ENCODE results near the gene ZNF366.

DNA sequence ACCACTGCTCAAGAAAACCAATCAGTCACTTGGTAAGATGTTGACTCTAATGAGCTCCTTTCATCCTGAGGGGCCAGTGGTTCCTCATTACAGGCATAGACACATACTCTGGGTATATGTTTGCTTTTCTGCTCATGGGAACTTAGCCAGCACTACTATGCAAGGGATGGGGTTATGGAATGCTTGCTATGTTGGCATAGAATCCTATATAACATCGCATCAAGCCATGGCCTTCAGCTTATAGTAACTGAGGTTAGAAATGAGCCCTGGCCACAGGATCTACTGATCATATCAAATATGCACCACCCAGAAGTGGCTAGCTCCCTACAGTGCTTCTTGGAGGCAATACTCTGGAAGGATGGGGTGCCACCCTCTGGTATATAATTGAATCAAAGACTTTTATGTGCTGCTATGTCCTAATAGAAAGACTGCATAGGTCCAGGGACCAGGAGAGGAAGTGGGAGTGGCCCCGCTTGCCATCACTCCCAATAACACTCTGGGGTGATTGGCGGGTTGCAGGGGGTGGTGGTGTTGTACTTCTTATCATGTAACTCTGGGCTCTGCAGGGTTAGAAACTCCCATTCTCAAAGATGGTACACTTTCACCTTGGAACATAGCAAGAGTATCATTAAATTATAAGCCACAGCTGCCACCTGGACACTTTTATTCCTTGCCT, 70.3 kb downstream of the ZNF366 start:
- TF ChIP-seq, protein P1, sequence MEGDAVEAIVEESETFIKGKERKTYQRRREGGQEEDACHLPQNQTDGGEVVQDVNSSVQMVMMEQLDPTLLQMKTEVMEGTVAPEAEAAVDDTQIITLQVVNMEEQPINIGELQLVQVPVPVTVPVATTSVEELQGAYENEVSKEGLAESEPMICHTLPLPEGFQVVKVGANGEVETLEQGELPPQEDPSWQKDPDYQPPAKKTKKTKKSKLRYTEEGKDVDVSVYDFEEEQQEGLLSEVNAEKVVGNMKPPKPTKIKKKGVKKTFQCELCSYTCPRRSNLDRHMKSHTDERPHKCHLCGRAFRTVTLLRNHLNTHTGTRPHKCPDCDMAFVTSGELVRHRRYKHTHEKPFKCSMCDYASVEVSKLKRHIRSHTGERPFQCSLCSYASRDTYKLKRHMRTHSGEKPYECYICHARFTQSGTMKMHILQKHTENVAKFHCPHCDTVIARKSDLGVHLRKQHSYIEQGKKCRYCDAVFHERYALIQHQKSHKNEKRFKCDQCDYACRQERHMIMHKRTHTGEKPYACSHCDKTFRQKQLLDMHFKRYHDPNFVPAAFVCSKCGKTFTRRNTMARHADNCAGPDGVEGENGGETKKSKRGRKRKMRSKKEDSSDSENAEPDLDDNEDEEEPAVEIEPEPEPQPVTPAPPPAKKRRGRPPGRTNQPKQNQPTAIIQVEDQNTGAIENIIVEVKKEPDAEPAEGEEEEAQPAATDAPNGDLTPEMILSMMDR (IDR thresholded peaks at IDR 0.05; ENCODE audit: poor library complexity): no peak
- no peak for TF ChIP-seq EZH2 (IDR thresholded peaks at IDR 0.05; ENCODE audit: borderline replicate concordance)
